ENCODE data around the gene SET. TPM values are rescaled to one million over a fixed set of nuclear protein-coding genes. Genes with fewer than 3 reads are reported as not detected.
A peak's percentile ranks its signal among the peaks of the same experiment; 100 is the strongest.

The SET gene
- total RNA-seq, 1 experiment from 2014 or later = 1,129 TPM

GRCh38 chr9:128718475-128718874, 29.5 kb downstream of the SET start:
- Mint-ChIP-seq H3K36me3 (peaks cover 5% of the 10 kb centered on the region; the same call in 1 of the 2 replicates), H3K27ac (no peak overlapping the region), H3K9me3 (no peaks in the 10 kb centered on the region), H3K27me3 (ENCODE audit: low read depth) (no peaks in the 10 kb centered on the region), H3K4me1 (peaks cover 10% of the 10 kb centered on the region), H3K4me3 (no peak overlapping the region)
- no peak for TF ChIP-seq EMX1 (CRISPR knock-in tag; IDR thresholded peaks at IDR 0.05)
- TF ChIP-seq ZNF263 (CRISPR knock-in tag; IDR thresholded peaks at IDR 0.05; ENCODE audit: low read depth) = no peak
- no peak for TF ChIP-seq FOXP4 (CRISPR knock-in tag; IDR thresholded peaks at IDR 0.05)
- no peak for TF ChIP-seq JAZF1 (CRISPR knock-in tag; IDR thresholded peaks at IDR 0.05)
- no peak for TF ChIP-seq ETV6 (CRISPR knock-in tag; IDR thresholded peaks at IDR 0.05)
- TF ChIP-seq NR1H2 (CRISPR knock-in tag; IDR thresholded peaks at IDR 0.05) = no peak
- no peak for TF ChIP-seq PRRX2 (CRISPR knock-in tag; IDR thresholded peaks at IDR 0.05)
- no peak for TF ChIP-seq STAT6 (CRISPR knock-in tag; conservative IDR thresholded peaks at IDR 0.05; ENCODE audit: low read depth)
- TF ChIP-seq ZNF423 (CRISPR knock-in tag; IDR thresholded peaks at IDR 0.05) = no peak
- TF ChIP-seq IRF2 (CRISPR knock-in tag; IDR thresholded peaks at IDR 0.05; ENCODE audit: borderline replicate concordance, low read depth) = no peak
- ATAC-seq (no peak), DNase-seq (ENCODE audit: low spot score) (no peak)
- POLR2A ChIA-PET = interaction anchor here (0.7 kb wide), 1 partner anchor 101 kb away, joined by 4 read pairs; no protein-coding TSS in a partner anchor
- CTCF ChIA-PET = interaction anchor here (0.8 kb wide), 1 partner anchor 16 kb away, joined by 4 read pairs; the partner anchor contains the start of gene PKN3

- DNase-seq (ENCODE audit: low spot score) = peak; percentile 47
- CTCF ChIA-PET = interaction anchor here (0.6 to 1.0 kb wide), 3 partner anchors 9 to 109 kb away, joined by 3 read pairs; no protein-coding TSS in a partner anchor
- H3K27ac Mint-ChIP-seq = no peak overlapping the region
- TF ChIP-seq ATF1 (CRISPR knock-in tag; IDR thresholded peaks at IDR 0.05) (no peak), ZNF396 (CRISPR knock-in tag; IDR thresholded peaks at IDR 0.05; ENCODE audit: borderline replicate concordance) (no peak), ZNF532 (CRISPR knock-in tag; IDR thresholded peaks at IDR 0.05; ENCODE audit: borderline replicate concordance) (no peak), PRDM15 (CRISPR knock-in tag; IDR thresholded peaks at IDR 0.05) (no peak), ZNF423 (CRISPR knock-in tag; IDR thresholded peaks at IDR 0.05) (no peak), E2F4 (CRISPR knock-in tag; IDR thresholded peaks at IDR 0.05; ENCODE audit: borderline replicate concordance, low read depth) (no peak), HMGA2 (CRISPR knock-in tag; IDR thresholded peaks at IDR 0.05) (no peak), NFE2L1 (CRISPR knock-in tag; IDR thresholded peaks at IDR 0.05) (no peak), JUN (CRISPR knock-in tag; IDR thresholded peaks at IDR 0.05) (no peak), NR3C1 (CRISPR knock-in tag; conservative IDR thresholded peaks at IDR 0.05; ENCODE audit: low read depth) (no peak), RELA (CRISPR knock-in tag; IDR thresholded peaks at IDR 0.05; ENCODE audit: borderline replicate concordance) (no peak), NFYB (CRISPR knock-in tag; conservative IDR thresholded peaks at IDR 0.05; ENCODE audit: low read depth) (no peak)
Observed at GRCh38 chr9:128719919-128720605, 31.0 kb downstream of the SET start.

More at GRCh38 chr9:128719919-128720605, 31.0 kb downstream of the SET start:
- ATAC-seq = no peak
- Mint-ChIP-seq H3K27me3 (ENCODE audit: low read depth) (no peaks in the 10 kb centered on the region), H3K4me3 (no peak overlapping the region), H3K36me3 (peaks cover 4% of the 10 kb centered on the region; the same call in 1 of the 2 replicates), H3K9me3 (no peaks in the 10 kb centered on the region), H3K4me1 (peaks cover 12% of the 10 kb centered on the region)
- POLR2A ChIA-PET = no interaction called here
